MCF 10A (cell line): ENCODE measurements around the gene SYCP2. TPM values are rescaled to one million over a fixed set of nuclear protein-coding genes. Genes with fewer than 3 reads are reported as not detected.

Experiments used
- BruUV-seq: library from RNA; stranded (reverse); fragments of 400-500 nt; replicated peaks from 2 replicates; lab custom pipeline; 2021; lab: Mats Ljungman, UMichigan
- CTCF ChIA-PET: fragments of 300-600 bp; sonication (Branson Sonifier 250); formaldehyde crosslinking; extraction: SDS; loops from one replicate; lab custom pipeline; 2021; ENCODE audit warnings: antibody characterized with exemption, inconsistent platforms; lab: Yijun Ruan, JAX
- POLR2A ChIA-PET: fragments of 300-600, 350-650 bp; sonication (Branson Sonifier 250); formaldehyde crosslinking; extraction: SDS; loops from one replicate; lab custom pipeline; 2020; ENCODE audit warnings: antibody characterized with exemption, inconsistent platforms; lab: Yijun Ruan, JAX
- DNase-seq: peaks from one replicate; pipeline ENCODE4 v3.0.0-alpha.2; 2018; ENCODE audit not compliant: unreplicated experiment
- H3K27ac Mint-ChIP-seq: one replicate; pipeline ENCODE4 v1.8.0; 2022; ENCODE audit warnings: mild to moderate bottlenecking, low read depth, mixed read lengths; ENCODE audit not compliant: unreplicated experiment
- H3K27me3 Mint-ChIP-seq: one replicate; pipeline ENCODE4 v1.8.0; 2022; ENCODE audit warnings: mixed read lengths; ENCODE audit not compliant: insufficient read depth, unreplicated experiment
- H3K36me3 Mint-ChIP-seq: one replicate; pipeline ENCODE4 v1.8.0; 2022; ENCODE audit warnings: mild to moderate bottlenecking, moderate library complexity, mixed read lengths; ENCODE audit not compliant: insufficient read depth, unreplicated experiment
- H3K4me1 Mint-ChIP-seq: one replicate; pipeline ENCODE4 v1.8.0; 2022; ENCODE audit warnings: mixed read lengths; ENCODE audit not compliant: insufficient read depth, unreplicated experiment
- H3K4me3 Mint-ChIP-seq: one replicate; pipeline ENCODE4 v1.8.0; 2022; ENCODE audit warnings: mild to moderate bottlenecking, moderate library complexity, mixed read lengths; ENCODE audit not compliant: unreplicated experiment
- H3K9me3 Mint-ChIP-seq: one replicate; pipeline ENCODE4 v1.8.0; 2022; ENCODE audit warnings: mixed read lengths; ENCODE audit not compliant: unreplicated experiment
- intact Hi-C: fragments of 100-400 bp; cut with micrococcal nuclease; formaldehyde crosslinking; loops from 2 replicates; pipeline ENCODE4 v1.14.1; 2022
- total RNA-seq: library from RNA; stranded (reverse); gene quantifications from 2 replicates; pipeline ENCODE4 v1.2.3, GENCODE V29; 2022
- TF ChIP-seq, protein P1 (sequence below): fragments of 200-600 bp; IDR thresholded peaks from one replicate; pipeline ENCODE4 v1.8.0; 2022; ENCODE audit warnings: antibody characterized with exemption, mild to moderate bottlenecking; ENCODE audit not compliant: unreplicated experiment

Gene SYCP2
- total RNA-seq, 1 experiment from 2014 or later = 0.35 TPM

DNA sequence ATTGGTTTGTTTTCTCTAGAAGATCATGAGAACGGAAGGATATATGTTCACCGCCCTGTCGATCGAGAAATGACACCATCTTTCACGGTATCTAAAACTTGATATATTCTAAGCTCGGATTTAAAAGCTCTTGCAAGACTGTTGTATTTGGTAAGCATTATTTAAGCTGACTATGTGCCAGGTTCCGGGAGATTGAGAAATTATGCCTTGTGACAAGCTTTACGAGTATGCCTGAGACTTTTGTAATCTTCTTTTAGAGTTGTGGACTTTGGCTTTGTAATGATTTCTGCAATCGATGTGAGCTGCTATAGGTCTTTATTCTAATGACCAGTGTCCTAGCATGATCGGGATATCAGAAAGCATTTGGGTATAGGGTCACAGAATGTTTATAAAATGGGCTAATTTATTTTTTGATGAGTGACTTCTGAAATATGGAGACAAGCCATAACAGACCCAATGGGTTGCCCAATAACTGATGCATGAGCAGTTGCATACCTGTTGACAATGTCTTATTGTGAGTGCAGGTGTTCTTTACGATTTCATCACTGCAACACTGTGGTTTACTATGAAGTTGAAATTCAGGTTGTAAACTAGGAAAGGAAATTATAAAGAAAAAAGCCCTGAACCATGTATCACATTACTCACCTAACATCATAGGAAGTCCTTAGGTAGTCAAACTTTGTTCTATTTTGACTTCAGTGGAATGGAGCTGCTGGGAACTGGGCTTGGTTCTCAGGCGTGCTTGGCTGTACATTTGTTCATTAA lies 38.8 kb upstream of the SYCP2 start:
- Mint-ChIP-seq H3K4me3 (peak overlapping the region; percentile 37), H3K9me3 (no peaks in the 10 kb centered on the region), H3K27ac (peak overlapping the region; percentile 80), H3K4me1 (peaks cover 20% of the 10 kb centered on the region), H3K27me3 (no peaks in the 10 kb centered on the region), H3K36me3 (no peaks in the 10 kb centered on the region)
- intact Hi-C loops = no loop called here
- ChIA-PET POLR2A (interaction anchor here (0.6 to 4.2 kb wide), 27 partner anchors 10 to 1503 kb away, joined by 3 to 47 read pairs (median 4); partner anchors contain the start of genes FAM217B and PPP1R3D), CTCF (interaction anchor here (0.6 to 2.9 kb wide), 21 partner anchors 8 to 606 kb away, joined by 3 to 15 read pairs (median 4); partner anchors contain the start of genes FAM217B, PPP1R3D and SYCP2)
- BruUV-seq = no TSS peak
- TF ChIP-seq, protein P1, sequence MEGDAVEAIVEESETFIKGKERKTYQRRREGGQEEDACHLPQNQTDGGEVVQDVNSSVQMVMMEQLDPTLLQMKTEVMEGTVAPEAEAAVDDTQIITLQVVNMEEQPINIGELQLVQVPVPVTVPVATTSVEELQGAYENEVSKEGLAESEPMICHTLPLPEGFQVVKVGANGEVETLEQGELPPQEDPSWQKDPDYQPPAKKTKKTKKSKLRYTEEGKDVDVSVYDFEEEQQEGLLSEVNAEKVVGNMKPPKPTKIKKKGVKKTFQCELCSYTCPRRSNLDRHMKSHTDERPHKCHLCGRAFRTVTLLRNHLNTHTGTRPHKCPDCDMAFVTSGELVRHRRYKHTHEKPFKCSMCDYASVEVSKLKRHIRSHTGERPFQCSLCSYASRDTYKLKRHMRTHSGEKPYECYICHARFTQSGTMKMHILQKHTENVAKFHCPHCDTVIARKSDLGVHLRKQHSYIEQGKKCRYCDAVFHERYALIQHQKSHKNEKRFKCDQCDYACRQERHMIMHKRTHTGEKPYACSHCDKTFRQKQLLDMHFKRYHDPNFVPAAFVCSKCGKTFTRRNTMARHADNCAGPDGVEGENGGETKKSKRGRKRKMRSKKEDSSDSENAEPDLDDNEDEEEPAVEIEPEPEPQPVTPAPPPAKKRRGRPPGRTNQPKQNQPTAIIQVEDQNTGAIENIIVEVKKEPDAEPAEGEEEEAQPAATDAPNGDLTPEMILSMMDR = no peak
- peak; percentile 82 for DNase-seq

DNA sequence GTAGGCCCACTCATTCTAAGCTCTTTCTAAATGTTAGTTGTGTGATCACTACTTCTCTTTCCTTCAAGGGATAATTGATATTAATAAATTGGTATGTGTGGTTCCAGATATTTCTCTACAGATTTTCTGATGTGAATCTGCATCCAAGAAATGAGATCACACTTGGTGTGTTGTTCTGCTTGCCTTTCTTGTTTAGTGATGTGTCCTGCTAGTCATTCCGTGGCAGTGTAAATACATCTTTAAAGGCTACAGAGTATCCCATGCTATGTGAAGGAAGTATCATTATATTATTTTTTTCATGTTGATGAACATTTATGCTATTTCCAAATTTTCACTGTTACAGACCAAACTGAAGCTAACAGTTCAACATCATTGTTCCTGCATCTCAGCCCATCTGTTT lies 38.0 kb upstream of the SYCP2 start:
- TF ChIP-seq, protein P1 = no peak
- Mint-ChIP-seq H3K4me1 (peaks cover 20% of the 10 kb centered on the region), H3K27ac (peak overlapping the region; percentile 80), H3K9me3 (no peaks in the 10 kb centered on the region), H3K36me3 (no peaks in the 10 kb centered on the region), H3K4me3 (peak overlapping the region; percentile 37), H3K27me3 (no peaks in the 10 kb centered on the region)
- ChIA-PET POLR2A (interaction anchor here (0.8 to 4.2 kb wide), 16 partner anchors 10 to 1215 kb away, joined by 3 to 47 read pairs (median 6); partner anchors contain the start of genes FAM217B and PPP1R3D), CTCF (interaction anchor here (0.6 to 2.9 kb wide), 14 partner anchors 9 to 607 kb away, joined by 3 to 15 read pairs (median 4); partner anchors contain the start of genes FAM217B, PPP1R3D and SYCP2)
- intact Hi-C loops = no loop called here
- no peak for DNase-seq
- BruUV-seq = no TSS peak

- ChIA-PET CTCF (no interaction called here), POLR2A (no interaction called here)
- TF ChIP-seq, protein P1 = no peak
- no TSS peak for BruUV-seq
- H3K36me3 Mint-ChIP-seq = no peaks in the 10 kb centered on the region
- H3K9me3 Mint-ChIP-seq = no peaks in the 10 kb centered on the region
- H3K27me3 Mint-ChIP-seq = no peaks in the 10 kb centered on the region
- H3K4me1 Mint-ChIP-seq = peaks cover 8% of the 10 kb centered on the region
- H3K4me3 Mint-ChIP-seq = no peak overlapping the region
- intact Hi-C loops = no loop called here
- no peak for DNase-seq
- no peak overlapping the region for H3K27ac Mint-ChIP-seq
These were observed 33.0 kb upstream of the SYCP2 start for GRCh38 chr20:59966428-59966827.

DNA sequence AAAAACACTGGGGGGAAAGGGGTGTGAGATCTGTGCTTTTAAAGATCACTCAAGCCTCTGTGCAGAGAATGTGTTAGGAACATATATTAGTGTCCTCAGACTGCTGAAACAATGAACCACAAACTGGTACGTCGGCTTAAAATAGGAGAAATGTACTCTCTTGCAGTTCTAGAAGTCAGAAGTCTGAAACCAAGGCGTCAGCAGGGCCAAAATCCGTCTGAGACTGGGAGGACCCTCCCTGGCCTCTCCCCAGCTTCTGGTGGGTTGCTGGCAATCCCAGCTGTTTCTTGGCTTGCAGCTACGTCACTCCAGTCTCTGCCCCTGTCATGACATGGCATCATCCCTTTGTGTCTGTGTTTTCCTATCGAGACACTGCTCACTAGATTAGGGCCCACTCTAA lies 28.7 kb upstream of the SYCP2 start:
- H3K27ac Mint-ChIP-seq = no peak overlapping the region
- CTCF ChIA-PET = interaction anchor here (0.6 to 22.6 kb wide), 7 partner anchors 9 to 515 kb away, joined by 3 to 360 read pairs (median 4); no protein-coding TSS in a partner anchor
- H3K4me1 Mint-ChIP-seq = peaks cover 12% of the 10 kb centered on the region
- intact Hi-C loops = no loop called here
- H3K36me3 Mint-ChIP-seq = no peaks in the 10 kb centered on the region
- DNase-seq = no peak
- TF ChIP-seq, protein P1 = no peak
- H3K4me3 Mint-ChIP-seq = no peak overlapping the region
- BruUV-seq = no TSS peak
- POLR2A ChIA-PET = interaction anchor here (1.3 to 4.0 kb wide), 3 partner anchors 10 to 21 kb away, joined by 4 to 32 read pairs (median 23); partner anchors contain the start of genes FAM217B and PPP1R3D
- no peaks in the 10 kb centered on the region for H3K9me3 Mint-ChIP-seq
- H3K27me3 Mint-ChIP-seq = no peaks in the 10 kb centered on the region
